Endodermal cell (in vitro differentiated cells): ENCODE results near the gene LHX3. TPM values are rescaled to one million over a fixed set of nuclear protein-coding genes. Genes with fewer than 3 reads are reported as not detected.

ENCODE experiments used
- DNase-seq: peaks from one replicate; pipeline ENCODE4 v3.0.0-alpha.2; 2017
- H3K27ac ChIP-seq: 2 replicates; pipeline ENCODE4 v1.5.1; 2013; ENCODE audit warnings: mild to moderate bottlenecking, low read depth, low read length, moderate library complexity
- H3K27me3 ChIP-seq: 2 replicates; pipeline ENCODE4 v1.6.1; 2013; ENCODE audit warnings: mild to moderate bottlenecking, low read length, moderate library complexity; ENCODE audit not compliant: insufficient read depth, control insufficient read depth, poor library complexity, severe bottlenecking
- H3K36me3 ChIP-seq: 2 replicates; pipeline ENCODE4 v1.7.0; 2013; ENCODE audit warnings: mild to moderate bottlenecking, low read length, moderate library complexity; ENCODE audit not compliant: control insufficient read depth, insufficient read depth
- H3K4me1 ChIP-seq: one replicate; pipeline ENCODE4 v1.7.0; 2013; ENCODE audit warnings: low read length; ENCODE audit not compliant: control insufficient read depth, insufficient read depth
- H3K4me3 ChIP-seq: 2 replicates; pipeline ENCODE4 v1.5.1; 2013; ENCODE audit warnings: mild to moderate bottlenecking, low read length, moderate library complexity
- H3K9ac ChIP-seq: 2 replicates; pipeline ENCODE4 v1.6.1; 2013; ENCODE audit warnings: mild to moderate bottlenecking, low read length, moderate library complexity; ENCODE audit not compliant: poor library complexity, severe bottlenecking; ENCODE audit errors: extremely low read depth
- H3K9me3 ChIP-seq: 2 replicates; pipeline ENCODE4 v1.6.1; 2013; ENCODE audit warnings: mild to moderate bottlenecking, low read length, moderate library complexity; ENCODE audit not compliant: control insufficient read depth
- H3K27ac Mint-ChIP-seq: 2 replicates; pipeline ENCODE4 v1.8.0; 2020; ENCODE audit warnings: mixed read lengths
- H3K27me3 Mint-ChIP-seq: 2 replicates; pipeline ENCODE4 v1.8.0; 2021; ENCODE audit warnings: mild to moderate bottlenecking, mixed read lengths; ENCODE audit not compliant: insufficient read depth
- H3K36me3 Mint-ChIP-seq: 2 replicates; pipeline ENCODE4 v1.8.0; 2020; ENCODE audit warnings: low read depth, mixed read lengths
- H3K4me1 Mint-ChIP-seq: 2 replicates; pipeline ENCODE4 v1.8.0; 2020; ENCODE audit warnings: mixed read lengths
- H3K4me3 Mint-ChIP-seq: 2 replicates; pipeline ENCODE4 v1.8.0; 2020; ENCODE audit warnings: mild to moderate bottlenecking, moderate library complexity, mixed read lengths
- H3K9me3 Mint-ChIP-seq: 2 replicates; pipeline ENCODE4 v1.8.0; 2020; ENCODE audit warnings: mild to moderate bottlenecking, mixed read lengths
- CTCF ChIP-seq: fragments of 200-600 bp; sonication (generic); conservative IDR thresholded peaks from 2 replicates; pipeline ENCODE4 v1.5.0; 2021; ENCODE audit warnings: antibody characterized with exemption, mild to moderate bottlenecking
- WGBS, 2 experiments: methylation state at CpG; one replicate each; pipeline versions ENCODE4 v1.1.5 to v1.1.7; 2013; ENCODE audit warnings: missing lambda C conversion rate in 2 of 2, mixed read lengths in 1 of 2; ENCODE audit not compliant: insufficient coverage in 1 of 2, insufficient read length in 1 of 2; 5-methylcytosine and 5-hydroxymethylcytosine counted together
- total RNA-seq, 2 donors: library from RNA; stranded (reverse); fragmentation: NEBNext Ultra II Directional in 1 of 2; extraction: Animal tissue kit (Norgen Biotek cat#: 25700) in 1 of 2; gene quantifications; 2 replicates in 1 of 2; 3 replicates in 1 of 2; pipeline ENCODE4 v1.2.1, GENCODE V29; 2021

Gene LHX3
- total RNA-seq, 2 donors from 2014 or later: not detected

- no peak overlapping the region for H3K27ac Mint-ChIP-seq
- DNase-seq: no peak
- no peak overlapping the region for H3K4me3 ChIP-seq
- no peaks in the 10 kb centered on the region for H3K27me3 ChIP-seq
- no peak overlapping the region for H3K27ac ChIP-seq
- no peaks in the 10 kb centered on the region for H3K9me3 ChIP-seq
- no peaks in the 10 kb centered on the region for H3K4me1 Mint-ChIP-seq
- H3K4me1 ChIP-seq: no peaks in the 10 kb centered on the region
- H3K9ac ChIP-seq: no peak overlapping the region
- no peaks in the 10 kb centered on the region for H3K9me3 Mint-ChIP-seq
- peaks cover 24% of the 10 kb centered on the region for H3K36me3 ChIP-seq
- TF ChIP-seq CTCF: no peak
- peaks cover 19% of the 10 kb centered on the region for H3K36me3 Mint-ChIP-seq
- no peak overlapping the region for H3K4me3 Mint-ChIP-seq
- no peaks in the 10 kb centered on the region for H3K27me3 Mint-ChIP-seq
- WGBS, 2 experiments: 93 to 94% methylated on average over 10 to 13 of the region's 13 CpGs
Observed at GRCh38 chr9:136222906-136223285, 18.0 kb upstream of the LHX3 start.

GRCh38 chr9:136222166-136222905 is 17.4 kb upstream of the LHX3 start:
- no peak for TF ChIP-seq CTCF
- no peak overlapping the region for H3K27ac ChIP-seq
- no peaks in the 10 kb centered on the region for H3K9me3 Mint-ChIP-seq
- H3K36me3 Mint-ChIP-seq: peaks cover 19% of the 10 kb centered on the region
- H3K27me3 Mint-ChIP-seq: no peaks in the 10 kb centered on the region
- no peaks in the 10 kb centered on the region for H3K9me3 ChIP-seq
- no peaks in the 10 kb centered on the region for H3K27me3 ChIP-seq
- WGBS, 2 experiments: 94% methylated on average over 18 to 38 of the region's 38 CpGs
- no peak overlapping the region for H3K4me3 ChIP-seq
- H3K27ac Mint-ChIP-seq: no peak overlapping the region
- no peak overlapping the region for H3K4me3 Mint-ChIP-seq
- H3K36me3 ChIP-seq: peaks cover 24% of the 10 kb centered on the region
- no peaks in the 10 kb centered on the region for H3K4me1 ChIP-seq
- no peak for DNase-seq
- H3K9ac ChIP-seq: no peak overlapping the region
- no peaks in the 10 kb centered on the region for H3K4me1 Mint-ChIP-seq

- Mint-ChIP-seq H3K4me3 (no peak overlapping the region), H3K9me3 (no peaks in the 10 kb centered on the region), H3K27ac (no peak overlapping the region), H3K36me3 (peaks cover 26% of the 10 kb centered on the region), H3K4me1 (no peaks in the 10 kb centered on the region), H3K27me3 (no peaks in the 10 kb centered on the region)
- DNase-seq: peak; percentile 54
- Histone ChIP-seq H3K4me1 (no peaks in the 10 kb centered on the region), H3K27ac (peak overlapping the region; percentile 10), H3K27me3 (no peaks in the 10 kb centered on the region), H3K4me3 (no peak overlapping the region), H3K9ac (no peak overlapping the region), H3K9me3 (no peaks in the 10 kb centered on the region), H3K36me3 (peaks cover 21% of the 10 kb centered on the region)
- no peak for TF ChIP-seq CTCF
- WGBS, 2 experiments: 87 to 88% methylated on average over 13 to 15 of the region's 15 CpGs
Observed at GRCh38 chr9:136220017-136220729, 15.2 kb upstream of the LHX3 start.
